IMR-90 (cell line): Measurements from ENCODE around the gene ITPR3. TPM values are rescaled to one million over a fixed set of nuclear protein-coding genes. Genes with fewer than 3 reads are reported as not detected.

ENCODE experiments used
- ATAC-seq: fragments of 200-7000 bp; cut with Tn5 transposase; 2 replicates; pipeline ENCODE4 v1.9.1; 2020; ENCODE audit warnings: low read depth, mild to moderate bottlenecking, moderate library complexity
- BruUV-seq: library from RNA; stranded (reverse); fragments of 400-500 nt; replicated peaks from 2 replicates; lab custom pipeline; 2021; lab: Mats Ljungman, UMichigan
- CTCF ChIA-PET: fragments of 300-600 bp; formaldehyde crosslinking; extraction: SDS; loops from one replicate; lab custom pipeline; 2021; ENCODE audit warnings: antibody characterized with exemption; lab: Yijun Ruan, JAX
- POLR2A ChIA-PET: fragments of 300-600 bp; sonication (Branson Sonifier 250); formaldehyde crosslinking; loops from one replicate; lab custom pipeline; 2022; ENCODE audit warnings: antibody characterized with exemption; ENCODE audit not compliant: unreplicated experiment; lab: Charles Lee
- DNase-seq: peaks from one replicate; pipeline ENCODE4 v3.0.0; 2013
- H2AFZ ChIP-seq: replicated peaks from 2 replicates; pipeline ENCODE3; 2013; ENCODE audit warnings: low read length, mild to moderate bottlenecking; ENCODE audit not compliant: poor library complexity
- H2AK5ac ChIP-seq: 2 replicates; pipeline ENCODE4 v1.6.1; 2013; ENCODE audit warnings: low read depth, low read length, inconsistent platforms
- H2AK9ac ChIP-seq: replicated peaks from 2 replicates; pipeline ENCODE3; 2013; ENCODE audit warnings: mild to moderate bottlenecking, low read depth, low read length, moderate library complexity; ENCODE audit not compliant: poor library complexity
- H2BK120ac ChIP-seq: 2 replicates; pipeline ENCODE4 v1.6.1; 2013; ENCODE audit warnings: low read depth, low read length, inconsistent platforms
- H2BK15ac ChIP-seq: 3 replicates; pipeline ENCODE4 v1.6.1; 2013; ENCODE audit warnings: low read depth, low read length, inconsistent platforms
- H2BK20ac ChIP-seq: 2 replicates; pipeline ENCODE4 v1.6.1; 2013; ENCODE audit warnings: low read depth, mild to moderate bottlenecking, inconsistent platforms, low read length, moderate library complexity
- H2BK5ac ChIP-seq: 2 replicates; pipeline ENCODE4 v1.6.1; 2013; ENCODE audit warnings: mild to moderate bottlenecking, low read depth, low read length, inconsistent platforms; ENCODE audit not compliant: poor library complexity, severe bottlenecking
- H3K14ac ChIP-seq: replicated peaks from 2 replicates; pipeline ENCODE4 v1.6.1; 2013; ENCODE audit warnings: low read depth, low read length, inconsistent platforms
- H3K18ac ChIP-seq: 2 replicates; pipeline ENCODE4 v1.6.1; 2013; ENCODE audit warnings: low read depth, low read length, control low read depth
- H3K23ac ChIP-seq: 2 replicates; pipeline ENCODE4 v1.6.1; 2013; ENCODE audit warnings: low read depth, low read length, inconsistent platforms
- H3K27ac ChIP-seq: 2 replicates; pipeline ENCODE4 v1.5.1; 2013; ENCODE audit warnings: mild to moderate bottlenecking, control low read depth, low read length; ENCODE audit not compliant: insufficient read depth
- H3K27me3 ChIP-seq: 2 replicates; pipeline ENCODE4 v1.6.1; 2013; ENCODE audit warnings: low read length; ENCODE audit not compliant: control insufficient read depth, insufficient read depth
- H3K36me3 ChIP-seq: 2 replicates; pipeline ENCODE4 v1.6.1; 2013; ENCODE audit warnings: low read length, mixed read lengths; ENCODE audit not compliant: control insufficient read depth, insufficient read depth
- H3K4ac ChIP-seq: 2 replicates; pipeline ENCODE4 v1.6.1; 2013; ENCODE audit warnings: low read depth, low read length, inconsistent platforms
- H3K4me1 ChIP-seq: 2 replicates; pipeline ENCODE4 v1.6.1; 2013; ENCODE audit warnings: low read length, mixed read lengths; ENCODE audit not compliant: control insufficient read depth, insufficient read depth
- H3K4me2 ChIP-seq: 2 replicates; pipeline ENCODE4 v1.6.1; 2013; ENCODE audit warnings: low read depth, mild to moderate bottlenecking, control low read depth, low read length, moderate library complexity
- H3K4me3 ChIP-seq: 2 replicates; pipeline ENCODE4 v1.5.1; 2013; ENCODE audit warnings: low read depth, mild to moderate bottlenecking, control low read depth, low read length, moderate library complexity; ENCODE audit not compliant: insufficient read depth
- H3K56ac ChIP-seq: 2 replicates; pipeline ENCODE4 v1.6.1; 2013; ENCODE audit warnings: low read length, inconsistent platforms; ENCODE audit not compliant: insufficient read depth; ENCODE audit errors: extremely low read depth
- H3K79me1 ChIP-seq, 2 experiments: 2 replicates each; pipeline ENCODE4 v1.6.1; 2013; ENCODE audit warnings: low read length in 2 of 2, inconsistent platforms in 1 of 2, low read depth in 1 of 2
- H3K9ac ChIP-seq: 2 replicates; pipeline ENCODE4 v1.6.1; 2013; ENCODE audit warnings: low read depth, low read length, control low read depth
- H3K9me1 ChIP-seq: 2 replicates; pipeline ENCODE4 v1.6.1; 2013; ENCODE audit warnings: low read length, inconsistent platforms; ENCODE audit not compliant: insufficient read depth
- H3K9me3 ChIP-seq: 2 replicates; pipeline ENCODE4 v1.6.1; 2013; ENCODE audit warnings: low read length; ENCODE audit not compliant: control insufficient read depth, insufficient read depth
- H4K20me1 ChIP-seq: 2 replicates; pipeline ENCODE4 v1.6.1; 2013; ENCODE audit warnings: low read length, inconsistent platforms; ENCODE audit not compliant: insufficient read depth
- H4K5ac ChIP-seq: 2 replicates; pipeline ENCODE4 v1.6.1; 2013; ENCODE audit warnings: mild to moderate bottlenecking, low read depth, low read length, control low read depth
- H4K8ac ChIP-seq, 2 experiments: 2 replicates each; pipeline ENCODE4 v1.6.1; 2013; ENCODE audit warnings: low read depth in 2 of 2, low read length in 2 of 2, control low read depth in 1 of 2, inconsistent platforms in 1 of 2
- H4K91ac ChIP-seq: 2 replicates; pipeline ENCODE4 v1.6.1; 2013; ENCODE audit warnings: low read depth, low read length, inconsistent platforms; ENCODE audit not compliant: insufficient read depth
- BHLHE40 ChIP-seq: fragments of 150-350 bp; IDR thresholded peaks from 2 replicates; pipeline ENCODE4 v1.6.1; 2016; ENCODE audit warnings: mild to moderate bottlenecking, low read depth, low read length
- CEBPB ChIP-seq: IDR thresholded peaks from 2 replicates; pipeline ENCODE4 v1.6.1; 2012; ENCODE audit warnings: low read depth, low read length, improper control_type of control experiment
- CHD1 ChIP-seq: IDR thresholded peaks from 2 replicates; pipeline ENCODE4 v1.6.1; 2012; ENCODE audit warnings: low read depth, low read length, improper control_type of control experiment
- FOS ChIP-seq: fragments of 150-350 bp; IDR thresholded peaks from 2 replicates; pipeline ENCODE4 v1.6.1; 2016; ENCODE audit warnings: low read depth, low read length
- MAFK ChIP-seq: IDR thresholded peaks from 2 replicates; pipeline ENCODE4 v1.6.1; 2012; ENCODE audit warnings: low read depth, low read length, improper control_type of control experiment
- MXI1 ChIP-seq: IDR thresholded peaks from 2 replicates; pipeline ENCODE4 v1.6.1; 2012; ENCODE audit warnings: low read depth, mild to moderate bottlenecking, low read length, moderate library complexity, borderline replicate concordance
- NFE2L2 ChIP-seq: fragments of 150-350 bp; IDR thresholded peaks from 2 replicates; pipeline ENCODE4 v1.6.1; 2016; ENCODE audit warnings: low read depth, mild to moderate bottlenecking, low read length
- POLR2A ChIP-seq: IDR thresholded peaks from 2 replicates; pipeline ENCODE4 v1.6.1; 2012; ENCODE audit warnings: mild to moderate bottlenecking, low read depth, low read length
- RAD21 ChIP-seq: IDR thresholded peaks from 2 replicates; pipeline ENCODE4 v1.6.1; 2012; ENCODE audit warnings: low read length, improper control_type of control experiment
- RCOR1 ChIP-seq: IDR thresholded peaks from 2 replicates; pipeline ENCODE4 v1.6.1; 2012; ENCODE audit warnings: mild to moderate bottlenecking, low read length, improper control_type of control experiment; ENCODE audit not compliant: insufficient replicate concordance
- RFX5 ChIP-seq: IDR thresholded peaks from 2 replicates; pipeline ENCODE4 v1.8.0; 2012; ENCODE audit warnings: low read depth, mild to moderate bottlenecking, low read length, moderate library complexity
- SMC3 ChIP-seq: fragments of 150-350 bp; IDR thresholded peaks from 2 replicates; pipeline ENCODE4 v1.6.1; 2016; ENCODE audit warnings: low read depth, mild to moderate bottlenecking, antibody characterized with exemption, low read length, moderate library complexity
- WGBS, 2 experiments: methylation state at CpG; one replicate each; pipeline versions ENCODE4 v1.1.5 to v1.1.7; 2013; ENCODE audit warnings: missing lambda C conversion rate in 2 of 2; ENCODE audit not compliant: insufficient read length in 1 of 2; ENCODE audit errors: extremely low coverage in 2 of 2; 5-methylcytosine and 5-hydroxymethylcytosine counted together
- dilution Hi-C: fragments of 300-500 bp; cut with HindIII; formaldehyde crosslinking; loops from one replicate; pipeline ENCODE4 v1.14.3; 2018; ENCODE audit warnings: low sequenced_read_pairs; ENCODE audit not compliant: unreplicated experiment
- in situ Hi-C: fragments of 300-500 bp; cut with MboI; formaldehyde crosslinking; loops from 3 replicates; pipeline ENCODE4 v1.14.3; 2019; ENCODE audit warnings: low sequenced_read_pairs, inconsistent platforms, mixed read lengths
- intact Hi-C: fragments of 100-400 bp; cut with micrococcal nuclease; formaldehyde crosslinking; loops from 2 replicates; pipeline ENCODE4 v1.10.0; 2022
- polyA plus RNA-seq, 3 experiments: library from polyadenylated mRNA; depleted of rRNA; stranded (reverse); fragments of >200 nt; gene quantifications; 2 replicates each; pipeline ENCODE4 v1.2.3, GENCODE V29; 2012; ENCODE audit warnings: low replicate concordance in 1 of 3
- total RNA-seq: library from RNA; depleted of rRNA; stranded (reverse); fragments of >200 nt; gene quantifications from 2 replicates; pipeline ENCODE4 v1.2.3, GENCODE V29; 2012
- TF ChIP-seq, protein P1 (sequence below): fragments of 150-350 bp; IDR thresholded peaks from 2 replicates; pipeline ENCODE4 v1.6.1; 2017; ENCODE audit warnings: mild to moderate bottlenecking, antibody characterized with exemption, low read length, low read depth
- TF ChIP-seq, protein P2 (sequence below): conservative IDR thresholded peaks from 2 replicates; pipeline ENCODE4 v1.5.1; 2012; ENCODE audit warnings: mild to moderate bottlenecking, low read depth, low read length, improper control_type of control experiment
- TF ChIP-seq, protein P3 (sequence below): fragments of 150-350 bp; IDR thresholded peaks from 2 replicates; pipeline ENCODE4 v1.6.1; 2016; ENCODE audit warnings: low read depth, mild to moderate bottlenecking, low read length, moderate library complexity, borderline replicate concordance

The ITPR3 gene
- total and polyA plus RNA-seq, 2 of the 4 experiments (the other 2 are of a cell fraction): 1.6 to 3.7 TPM

DNA sequence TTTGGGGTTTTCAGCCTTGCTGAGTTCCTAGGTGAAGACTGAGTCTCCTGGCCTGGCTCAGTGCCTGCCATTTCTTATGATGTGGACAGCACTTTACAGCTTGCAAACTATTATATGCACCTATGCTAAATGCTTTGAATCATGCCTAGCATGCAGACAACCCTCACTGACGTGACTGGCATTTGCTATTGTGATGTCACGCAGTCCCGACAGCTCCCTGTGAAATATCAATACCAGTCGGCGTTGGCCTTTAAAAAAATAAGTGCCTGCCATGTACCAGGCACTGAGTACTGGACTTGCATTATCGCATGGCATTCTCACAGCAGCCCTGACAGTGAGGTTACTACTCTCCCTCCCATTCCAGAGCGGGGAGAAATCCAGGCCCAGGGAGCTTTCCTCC lies 54.8 kb downstream of the ITPR3 start:
- H3K18ac ChIP-seq: no peak overlapping the region
- POLR2A ChIA-PET: interaction anchor here (0.6 kb wide), 1 partner anchor 56 kb away, joined by 3 read pairs; no protein-coding TSS in a partner anchor
- H3K27ac ChIP-seq: no peak overlapping the region
- no peak overlapping the region for H3K23ac ChIP-seq
- no peak overlapping the region for H3K9ac ChIP-seq
- CTCF ChIA-PET: interaction anchor here (1.2 kb wide), 1 partner anchor 35 kb away, joined by 3 read pairs; the partner anchor contains the start of gene UQCC2
- H2BK15ac ChIP-seq: no peak overlapping the region
- dilution Hi-C loops: no loop called here
- intact Hi-C loops: loop anchor here (10.0 kb wide), 1 partner anchor 221 kb away; the partner anchor contains the start of gene ZBTB9
- DNase-seq: no peak
- no peak overlapping the region for H3K4ac ChIP-seq
- no peaks in the 10 kb centered on the region for H3K27me3 ChIP-seq
- no peak for TF ChIP-seq POLR2A
- TF ChIP-seq CEBPB: no peak
- no peak for TF ChIP-seq RCOR1
- no peak for TF ChIP-seq CHD1
- no peak for TF ChIP-seq RAD21
- TF ChIP-seq, protein P1, sequence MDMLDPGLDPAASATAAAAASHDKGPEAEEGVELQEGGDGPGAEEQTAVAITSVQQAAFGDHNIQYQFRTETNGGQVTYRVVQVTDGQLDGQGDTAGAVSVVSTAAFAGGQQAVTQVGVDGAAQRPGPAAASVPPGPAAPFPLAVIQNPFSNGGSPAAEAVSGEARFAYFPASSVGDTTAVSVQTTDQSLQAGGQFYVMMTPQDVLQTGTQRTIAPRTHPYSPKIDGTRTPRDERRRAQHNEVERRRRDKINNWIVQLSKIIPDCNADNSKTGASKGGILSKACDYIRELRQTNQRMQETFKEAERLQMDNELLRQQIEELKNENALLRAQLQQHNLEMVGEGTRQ: no peak
- no peak for TF ChIP-seq BHLHE40
- no peak for TF ChIP-seq SMC3
- TF ChIP-seq, protein P2, sequence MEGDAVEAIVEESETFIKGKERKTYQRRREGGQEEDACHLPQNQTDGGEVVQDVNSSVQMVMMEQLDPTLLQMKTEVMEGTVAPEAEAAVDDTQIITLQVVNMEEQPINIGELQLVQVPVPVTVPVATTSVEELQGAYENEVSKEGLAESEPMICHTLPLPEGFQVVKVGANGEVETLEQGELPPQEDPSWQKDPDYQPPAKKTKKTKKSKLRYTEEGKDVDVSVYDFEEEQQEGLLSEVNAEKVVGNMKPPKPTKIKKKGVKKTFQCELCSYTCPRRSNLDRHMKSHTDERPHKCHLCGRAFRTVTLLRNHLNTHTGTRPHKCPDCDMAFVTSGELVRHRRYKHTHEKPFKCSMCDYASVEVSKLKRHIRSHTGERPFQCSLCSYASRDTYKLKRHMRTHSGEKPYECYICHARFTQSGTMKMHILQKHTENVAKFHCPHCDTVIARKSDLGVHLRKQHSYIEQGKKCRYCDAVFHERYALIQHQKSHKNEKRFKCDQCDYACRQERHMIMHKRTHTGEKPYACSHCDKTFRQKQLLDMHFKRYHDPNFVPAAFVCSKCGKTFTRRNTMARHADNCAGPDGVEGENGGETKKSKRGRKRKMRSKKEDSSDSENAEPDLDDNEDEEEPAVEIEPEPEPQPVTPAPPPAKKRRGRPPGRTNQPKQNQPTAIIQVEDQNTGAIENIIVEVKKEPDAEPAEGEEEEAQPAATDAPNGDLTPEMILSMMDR: no peak
- no peak for TF ChIP-seq MXI1
- no peak for TF ChIP-seq FOS
- no peak for TF ChIP-seq NFE2L2
- TF ChIP-seq RFX5: no peak
- TF ChIP-seq, protein P3, sequence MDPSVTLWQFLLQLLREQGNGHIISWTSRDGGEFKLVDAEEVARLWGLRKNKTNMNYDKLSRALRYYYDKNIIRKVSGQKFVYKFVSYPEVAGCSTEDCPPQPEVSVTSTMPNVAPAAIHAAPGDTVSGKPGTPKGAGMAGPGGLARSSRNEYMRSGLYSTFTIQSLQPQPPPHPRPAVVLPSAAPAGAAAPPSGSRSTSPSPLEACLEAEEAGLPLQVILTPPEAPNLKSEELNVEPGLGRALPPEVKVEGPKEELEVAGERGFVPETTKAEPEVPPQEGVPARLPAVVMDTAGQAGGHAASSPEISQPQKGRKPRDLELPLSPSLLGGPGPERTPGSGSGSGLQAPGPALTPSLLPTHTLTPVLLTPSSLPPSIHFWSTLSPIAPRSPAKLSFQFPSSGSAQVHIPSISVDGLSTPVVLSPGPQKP: no peak
- TF ChIP-seq MAFK: no peak
- no peak overlapping the region for H2BK20ac ChIP-seq
- H3K9me1 ChIP-seq: peaks cover 21% of the 10 kb centered on the region
- H3K4me2 ChIP-seq: no peak overlapping the region
- no peak overlapping the region for H3K56ac ChIP-seq
- in situ Hi-C loops: no loop called here
- no peak overlapping the region for H3K4me3 ChIP-seq
- no peak overlapping the region for H3K14ac ChIP-seq
- ATAC-seq: no peak
- H2AK9ac ChIP-seq: no peak overlapping the region
- H4K20me1 ChIP-seq: no peaks in the 10 kb centered on the region
- no peak overlapping the region for H2BK5ac ChIP-seq
- H3K79me1 ChIP-seq: no peaks in the 10 kb centered on the region
- no TSS peak for BruUV-seq
- H4K8ac ChIP-seq: no peak overlapping the region
- no peak overlapping the region for H4K5ac ChIP-seq
- 93% methylated on average over 6 of the region's 7 CpGs; no CpG with 5 or more reads in 1 of the 2 experiments for WGBS, 2 experiments
- no peaks in the 10 kb centered on the region for H3K9me3 ChIP-seq
- no peak overlapping the region for H2AK5ac ChIP-seq
- no peak overlapping the region for H2AFZ ChIP-seq
- H4K91ac ChIP-seq: no peak overlapping the region
- peaks cover 21% of the 10 kb centered on the region for H3K4me1 ChIP-seq
- no peaks in the 10 kb centered on the region for H3K36me3 ChIP-seq
- no peak overlapping the region for H2BK120ac ChIP-seq
